ENCODE measurements around the gene TLL2. TPM values are rescaled to one million over a fixed set of nuclear protein-coding genes. Genes with fewer than 3 reads are reported as not detected.
A peak's percentile ranks its signal among the peaks of the same experiment; 100 is the strongest.

Gene TLL2
- total and polyA plus RNA-seq, 9 of the 15 experiments (the other 6 are each of a cell fraction or from before 2014, with no cell fraction given) = 0.09 TPM; not detected in 8

DNA sequence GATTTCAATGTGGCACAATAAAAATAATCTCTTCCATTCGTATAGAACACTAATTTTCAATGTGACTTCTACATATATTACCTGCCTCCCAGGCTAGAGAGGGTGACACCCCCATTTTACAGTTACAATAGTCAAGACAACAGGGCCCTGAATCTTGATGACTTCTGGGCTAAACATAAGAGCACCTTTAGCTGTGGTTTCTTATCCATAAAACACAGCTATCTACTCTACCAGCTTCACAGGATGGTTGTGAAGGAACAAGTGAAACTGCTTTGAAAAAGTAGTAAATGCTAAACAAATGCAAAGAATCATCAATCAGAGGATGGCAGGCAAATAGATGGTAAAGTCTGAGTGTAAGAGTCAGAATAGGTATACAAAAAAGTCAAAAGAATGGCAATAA is 3.6 kb upstream of the TLL2 start (continued):
- no peak for TF ChIP-seq PURB (CRISPR knock-in tag; IDR thresholded peaks at IDR 0.05; ENCODE audit: low read depth)
- TF ChIP-seq RBM14 (IDR thresholded peaks at IDR 0.05; ENCODE audit: borderline replicate concordance, insufficient read depth, low read depth, low read length) = no peak
- no peak for TF ChIP-seq SIX5 (IDR thresholded peaks at IDR 0.05; ENCODE audit: borderline replicate concordance in 1 of 2, insufficient read depth in 1 of 2, low read depth in 1 of 2, low read length in 2 of 2)
- TF ChIP-seq SUPT5H (IDR thresholded peaks at IDR 0.05) = 0 out of 2 replicates have a peak, but pooled peaks have one; percentile 22
- TF ChIP-seq FOXP1 (CRISPR knock-in tag; IDR thresholded peaks at IDR 0.05) = no peak
- no peak for TF ChIP-seq PRMT5 (CRISPR knock-in tag; IDR thresholded peaks at IDR 0.05)
- TF ChIP-seq, protein P1, sequence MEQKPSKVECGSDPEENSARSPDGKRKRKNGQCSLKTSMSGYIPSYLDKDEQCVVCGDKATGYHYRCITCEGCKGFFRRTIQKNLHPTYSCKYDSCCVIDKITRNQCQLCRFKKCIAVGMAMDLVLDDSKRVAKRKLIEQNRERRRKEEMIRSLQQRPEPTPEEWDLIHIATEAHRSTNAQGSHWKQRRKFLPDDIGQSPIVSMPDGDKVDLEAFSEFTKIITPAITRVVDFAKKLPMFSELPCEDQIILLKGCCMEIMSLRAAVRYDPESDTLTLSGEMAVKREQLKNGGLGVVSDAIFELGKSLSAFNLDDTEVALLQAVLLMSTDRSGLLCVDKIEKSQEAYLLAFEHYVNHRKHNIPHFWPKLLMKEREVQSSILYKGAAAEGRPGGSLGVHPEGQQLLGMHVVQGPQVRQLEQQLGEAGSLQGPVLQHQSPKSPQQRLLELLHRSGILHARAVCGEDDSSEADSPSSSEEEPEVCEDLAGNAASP (IDR thresholded peaks at IDR 0.05) = no peak
- no peak for TF ChIP-seq SMAD4 (CRISPR knock-in tag; conservative IDR thresholded peaks at IDR 0.05)

DNA sequence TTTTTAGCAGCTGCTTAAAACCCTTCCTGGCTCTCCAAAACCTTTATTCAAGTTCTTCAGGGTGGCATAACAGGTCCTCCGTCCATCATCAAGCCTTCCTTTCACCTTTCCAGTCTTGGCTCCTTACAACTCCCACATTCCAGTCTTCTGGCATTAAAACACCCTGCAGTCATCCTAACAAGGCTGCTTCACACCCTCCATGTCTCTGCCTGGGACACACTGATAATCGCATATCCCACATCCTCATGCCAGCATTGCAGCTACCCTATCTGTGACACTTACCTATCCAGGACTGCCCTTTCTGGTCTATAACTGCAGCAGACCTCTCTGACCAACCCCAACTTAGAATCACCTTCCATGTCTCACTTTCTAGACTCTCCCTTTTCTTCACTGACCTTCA is 2.6 kb upstream of the TLL2 start:
- CTCF ChIA-PET (ENCODE audit: low intra/inter-chr PET ratio) = no interaction called here
- Histone ChIP-seq H3K27me3 (ENCODE audit: control insufficient read depth in 2 of 2, insufficient read depth in 2 of 2, low read length in 2 of 2) (peaks cover 0 to 29% of the 10 kb centered on the region in 2 experiments; a peak in 3 of 5 replicates), H4K20me1 (replicated peaks; ENCODE audit: control insufficient read depth, insufficient read depth, low read length) (0 out of 2 replicates have a peak, but pooled peaks cover 8% of the 10 kb centered on the region), H3K27ac (ENCODE audit: extremely low read depth, low read depth, low read length) (no peak overlapping the region), H3K4me3 (no peak overlapping the region), H3K4me2 (ENCODE audit: insufficient read depth, low read length) (no peak overlapping the region), H3K9me1 (ENCODE audit: control insufficient read depth, insufficient read depth, low read length) (no peaks in the 10 kb centered on the region), H3K36me3 (ENCODE audit: control insufficient read depth, insufficient read depth, low read length) (peaks cover 9% of the 10 kb centered on the region; the same call in 1 of the 3 replicates), H3K4me1 (replicated peaks in 1 of 2; ENCODE audit: control insufficient read depth in 2 of 2, insufficient read depth in 2 of 2, low read length in 2 of 2) (peaks cover 4 to 21% of the 10 kb centered on the region in 2 experiments; a peak in 4 of 5 replicates), H3K79me2 (ENCODE audit: control insufficient read depth, insufficient read depth, low read length) (no peaks in the 10 kb centered on the region), H3K9ac (ENCODE audit: insufficient read depth in 1 of 2, low read depth in 2 of 2, low read length in 2 of 2) (no peak overlapping the region), H2AFZ (ENCODE audit: low read depth, low read length) (no peak overlapping the region), H3K9me3 (replicated peaks; ENCODE audit: control insufficient read depth, insufficient read depth, low read depth, low read length) (no peaks in the 10 kb centered on the region)
- DNase-seq (ENCODE audit: extremely low read depth in 1 of 4, low spot score in 3 of 4) (no peak), FAIRE-seq (no peak), ATAC-seq (no peak)
- BruUV-seq (replicated peaks) = TSS peak; percentile 9
- in situ Hi-C loops (cut with MboI) (no loop called here), intact Hi-C loops (cut with micrococcal nuclease) (loop anchor here (10.0 kb wide), 1 partner anchor 98 kb away; no protein-coding TSS in a partner anchor)
- POLR2A ChIA-PET = interaction anchor here (0.8 to 1.1 kb wide), 2 partner anchors 139 to 519 kb away, joined by 3 read pairs; no protein-coding TSS in a partner anchor
- 77% methylated on average over 2 of the region's 2 CpGs for WGBS (ENCODE audit: insufficient coverage, low coverage, missing lambda C conversion rate)
- TF ChIP-seq POLR2A (conservative IDR thresholded peaks at IDR 0.05) (peak; percentile 61), SUPT5H (IDR thresholded peaks at IDR 0.05) (peak; percentile 54), CHCHD3 (CRISPR knock-in tag; IDR thresholded peaks at IDR 0.05) (no peak), POLR2B (IDR thresholded peaks at IDR 0.05; ENCODE audit: low read depth, partially characterized antibody) (peak; percentile 54)

Measured in K562 (cell line).